DMS153 (cell line): ENCODE measurements around the gene FBXO31.
A peak's percentile ranks its signal among the peaks of the same experiment; 100 is the strongest.

Experiments
- DNase-seq: peaks from one replicate; lab custom pipeline; 2025; lab: John Stamatoyannopoulos, UW

FBXO31 gene

GRCh38 chr16:87327798-87328495 lies 55.6 kb downstream of the FBXO31 start:
- no peak for DNase-seq

DNA sequence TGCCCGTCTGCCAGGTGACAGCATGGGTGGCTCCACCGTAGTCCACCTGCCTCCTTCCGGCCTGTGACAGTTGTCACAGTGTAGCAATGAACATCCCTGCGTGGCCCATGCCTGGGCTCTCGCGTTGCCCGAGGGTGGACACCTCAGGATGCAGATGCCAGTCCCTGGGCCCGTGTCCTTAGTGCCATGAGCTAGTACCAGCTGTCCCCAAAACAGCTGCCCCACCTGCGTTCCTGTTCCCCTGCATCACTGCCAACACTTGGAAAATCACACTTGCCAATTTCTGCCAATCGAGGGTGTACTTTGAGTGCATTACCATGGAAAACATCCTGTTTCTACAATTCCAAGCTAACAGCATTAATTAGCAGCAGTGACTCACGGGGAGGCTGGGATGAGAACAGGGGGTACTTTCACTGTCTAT lies 57.4 kb downstream of the FBXO31 start:
- DNase-seq: no peak

DNA sequence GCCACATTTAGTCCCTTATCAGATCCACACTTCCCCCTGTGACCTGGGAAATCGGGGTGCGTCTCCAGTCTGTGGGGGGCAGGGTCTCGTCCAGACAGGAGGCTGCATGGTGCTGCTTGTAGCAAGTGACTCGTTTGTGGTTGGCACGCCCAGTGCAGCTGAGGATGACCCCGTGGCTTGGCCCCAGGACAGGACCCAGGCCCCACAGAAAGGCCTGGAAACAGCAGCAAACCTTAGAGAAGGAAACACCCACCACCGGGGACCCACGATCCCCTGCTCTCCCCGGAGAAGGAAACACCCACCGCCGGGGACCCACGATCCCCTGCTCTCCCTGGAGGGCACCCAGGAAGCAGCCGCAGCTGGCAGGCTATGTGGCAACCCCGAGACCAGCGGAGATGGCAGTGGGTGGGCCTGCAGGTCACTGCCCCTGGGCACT lies 58.1 kb downstream of the FBXO31 start:
- DNase-seq: no peak

- DNase-seq: no peak
These were observed 58.9 kb downstream of the FBXO31 start for GRCh38 chr16:87324411-87325275.

- no peak for DNase-seq
These were observed 59.7 kb downstream of the FBXO31 start for GRCh38 chr16:87323727-87324410.

DNA sequence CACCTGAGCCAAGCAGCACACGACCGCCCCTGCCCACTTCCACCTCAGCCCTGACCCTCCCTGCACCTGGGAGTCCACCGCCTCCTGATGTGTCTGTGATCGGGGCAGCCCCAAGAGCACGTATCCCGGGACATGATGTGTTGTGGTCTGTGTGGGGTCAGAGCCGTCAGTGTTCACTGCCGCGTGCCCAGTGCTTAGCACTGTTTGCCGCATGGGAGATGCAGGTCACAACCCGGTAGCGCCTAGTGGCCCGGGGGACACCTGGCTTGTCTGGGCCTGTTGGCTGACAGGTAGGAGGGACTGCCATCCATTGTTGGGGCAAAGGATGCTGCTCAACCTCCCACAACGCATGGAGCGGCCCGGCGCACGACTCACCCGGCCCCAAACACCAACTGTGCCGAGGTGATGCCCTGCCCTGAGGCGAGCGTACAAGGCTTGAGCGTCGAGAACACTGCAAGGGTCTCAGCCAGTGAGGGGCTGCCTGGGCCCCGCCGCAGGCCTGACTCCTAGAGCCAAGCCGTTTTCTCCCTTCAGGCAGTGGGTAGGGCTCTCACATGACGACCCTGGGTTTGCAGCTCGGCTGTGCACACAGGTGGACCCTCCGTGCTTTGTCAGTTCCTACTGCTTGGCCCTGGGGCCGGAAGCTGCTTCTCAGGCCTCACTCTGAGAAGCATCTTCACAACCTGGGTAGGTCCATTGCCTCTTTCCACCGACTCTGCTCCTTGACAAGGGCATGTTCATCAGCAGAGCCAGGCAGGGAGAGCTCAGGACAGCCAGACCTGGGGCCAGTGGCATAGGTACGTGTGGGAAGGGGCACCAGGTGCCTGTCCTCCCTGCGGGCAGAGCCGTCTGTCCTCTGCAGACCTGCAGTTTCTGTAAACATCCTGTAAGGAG lies 60.5 kb downstream of the FBXO31 start:
- no peak for DNase-seq

DNA sequence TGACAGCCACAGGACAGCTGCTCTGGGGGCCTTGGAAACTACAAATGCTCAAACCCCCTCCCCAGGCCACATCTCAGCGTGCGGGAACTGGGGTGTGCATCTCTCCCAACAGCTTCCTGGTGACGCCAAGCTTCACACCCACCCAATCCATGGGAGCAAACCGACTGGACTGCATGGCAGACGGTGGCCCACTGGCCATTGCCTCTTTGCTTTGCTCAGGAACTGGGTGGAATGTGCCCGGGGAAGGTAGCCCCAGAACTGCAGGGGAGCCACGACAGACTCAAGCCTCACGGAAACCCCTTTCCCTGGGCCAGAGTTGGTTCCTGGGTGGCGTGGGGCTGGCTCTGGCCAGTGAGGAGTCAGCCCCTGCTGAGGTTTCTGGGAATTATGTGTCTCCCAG lies 61.2 kb downstream of the FBXO31 start:
- no peak for DNase-seq

- DNase-seq: no peak
These were observed 62.1 kb downstream of the FBXO31 start for GRCh38 chr16:87321336-87322107.

GRCh38 chr16:87320510-87321227 lies 62.9 kb downstream of the FBXO31 start:
- no peak for DNase-seq

DNA sequence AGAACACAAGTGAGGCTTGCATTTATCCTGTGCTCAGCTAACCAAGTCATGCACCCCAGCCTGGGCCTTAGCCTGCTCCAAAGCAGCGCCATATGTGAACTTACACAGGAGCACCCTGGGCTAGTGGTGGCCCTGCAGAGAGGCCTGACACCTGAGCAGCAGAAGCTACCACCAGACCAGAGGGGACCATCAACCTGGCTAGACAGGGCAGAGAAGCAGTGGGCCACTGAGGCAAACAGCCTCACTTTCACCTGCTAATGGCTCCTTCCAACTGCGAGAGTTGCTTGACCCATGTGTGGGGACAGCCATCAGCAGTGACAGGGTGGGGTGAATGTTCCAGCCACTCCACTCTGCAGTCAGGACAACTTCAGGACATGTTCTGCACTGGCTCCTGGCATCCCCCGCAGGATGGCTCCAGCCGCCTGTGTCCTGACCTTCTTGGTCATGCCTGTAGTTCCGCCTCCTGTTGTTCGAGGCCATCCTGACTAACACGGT lies 63.5 kb downstream of the FBXO31 start:
- DNase-seq: no peak

DNA sequence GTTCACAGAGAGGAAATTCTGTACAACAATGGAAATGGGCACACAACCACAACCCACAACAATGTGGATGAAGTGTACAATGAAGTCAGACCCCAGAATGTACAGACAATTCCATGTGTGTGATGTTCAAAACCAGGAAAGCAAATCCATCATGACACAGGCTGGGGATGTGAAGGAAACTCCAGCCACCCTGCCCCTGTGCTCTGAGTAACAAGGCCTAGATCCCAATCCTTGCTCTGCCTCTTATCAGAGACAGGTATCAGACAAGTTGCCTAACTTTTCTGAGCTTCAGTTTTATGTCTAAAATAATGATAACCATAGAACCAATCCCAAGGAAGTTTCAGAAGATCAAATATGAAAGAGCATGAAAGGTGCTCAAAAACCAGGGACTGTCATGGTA lies 64.6 kb downstream of the FBXO31 start:
- no peak for DNase-seq

GRCh38 chr16:87317750-87318644 lies 65.6 kb downstream of the FBXO31 start:
- DNase-seq: no peak

- peak; percentile 87 for DNase-seq
These were observed 66.4 kb downstream of the FBXO31 start, which contains the start of gene C16orf95 for GRCh38 chr16:87316923-87317749. Gene C16orf95 (minus strand): TSS chr16:87317392. CDS start chr16:87317242, 150 bp downstream.

GRCh38 chr16:87316450-87316922 lies 67.1 kb downstream of the FBXO31 start:
- DNase-seq: no peak

DNA sequence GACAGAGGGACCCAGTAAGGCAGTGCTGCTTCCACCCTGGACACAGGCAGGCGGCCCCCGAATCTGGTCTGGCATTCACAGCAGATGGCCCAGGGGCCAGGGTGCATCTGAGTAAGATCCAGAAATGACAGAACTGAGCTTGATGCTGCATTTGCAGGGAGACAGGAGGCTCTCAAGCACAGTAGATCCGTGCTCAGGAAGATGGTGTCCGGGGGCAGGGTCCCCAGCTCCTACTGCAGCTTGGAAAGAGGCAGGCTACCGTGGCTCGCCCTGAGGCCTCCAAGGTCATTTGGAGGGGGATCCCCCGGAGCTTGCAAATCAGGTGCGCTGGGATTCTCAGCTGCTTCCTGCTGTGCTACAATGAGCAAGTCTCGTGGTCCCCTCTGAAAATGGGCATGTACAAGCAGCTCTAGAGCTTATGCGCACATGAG lies 68.6 kb downstream of the FBXO31 start:
- no peak for DNase-seq

- no peak for DNase-seq
These were observed 71.6 kb downstream of the FBXO31 start for GRCh38 chr16:87312008-87312407.

DNA sequence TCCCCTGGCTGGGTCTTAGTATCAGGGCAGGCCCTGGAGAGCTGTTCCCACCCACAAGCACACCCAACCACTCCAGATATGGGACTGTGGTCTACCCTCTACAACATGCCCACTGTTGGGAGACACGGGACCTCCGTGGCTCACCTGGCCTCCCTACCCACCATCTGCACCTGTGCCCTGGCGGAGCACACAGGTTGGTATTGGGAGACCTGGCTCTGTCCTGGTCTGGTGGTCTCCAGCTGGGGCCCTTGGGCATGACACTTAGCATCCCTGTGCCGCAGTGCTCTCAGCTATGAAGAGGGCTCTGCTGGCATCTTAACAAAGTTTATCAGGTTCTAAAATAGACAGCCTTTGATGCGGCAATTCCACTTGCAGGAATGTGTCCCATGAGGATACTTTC lies 72.2 kb downstream of the FBXO31 start:
- DNase-seq: no peak

- no peak for DNase-seq
These were observed 73.0 kb downstream of the FBXO31 start for GRCh38 chr16:87310610-87311009.
